Right forelimb (tissue), 1 donor: ENCODE measurements around the gene UBE2H.
"Not testable (repeated sequence)": the region's sequence is repeated elsewhere in the genome, so short reads cannot be mapped to it uniquely, and the experiment has no call there.

Experiments
- DNase-seq: peaks from one replicate; pipeline ENCODE4 v3.0.0-alpha.2; 2018

The UBE2H gene

DNA sequence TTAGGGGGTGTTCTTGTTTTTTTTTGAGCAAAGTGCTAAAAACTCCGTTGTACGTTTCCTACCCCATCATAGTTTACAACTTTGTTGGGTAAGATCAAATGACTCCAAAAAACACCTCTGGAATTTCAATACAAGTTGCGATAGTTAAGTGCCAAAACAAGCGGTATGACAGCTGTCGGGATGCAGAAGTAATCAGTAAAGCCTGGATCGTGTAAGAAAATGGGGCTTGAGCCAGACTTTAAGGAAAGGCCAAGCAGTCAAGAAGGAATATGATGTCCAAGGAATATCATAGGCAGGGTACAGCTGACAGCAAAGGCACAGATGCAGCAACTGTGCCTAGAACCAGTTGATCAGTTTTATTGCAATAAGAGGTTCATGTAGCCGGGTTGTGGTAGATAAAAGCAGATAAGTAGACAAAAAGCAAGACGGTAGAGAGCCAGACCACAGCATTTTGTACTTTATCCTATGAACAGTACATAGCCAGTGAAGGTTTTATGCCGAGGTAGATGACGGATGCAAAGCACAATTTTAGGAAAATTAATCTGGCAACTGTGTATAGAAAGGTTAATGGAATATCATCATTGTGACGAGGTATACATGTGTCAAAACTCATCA lies 45.5 kb downstream of the UBE2H start:
- no peak for DNase-seq

DNA sequence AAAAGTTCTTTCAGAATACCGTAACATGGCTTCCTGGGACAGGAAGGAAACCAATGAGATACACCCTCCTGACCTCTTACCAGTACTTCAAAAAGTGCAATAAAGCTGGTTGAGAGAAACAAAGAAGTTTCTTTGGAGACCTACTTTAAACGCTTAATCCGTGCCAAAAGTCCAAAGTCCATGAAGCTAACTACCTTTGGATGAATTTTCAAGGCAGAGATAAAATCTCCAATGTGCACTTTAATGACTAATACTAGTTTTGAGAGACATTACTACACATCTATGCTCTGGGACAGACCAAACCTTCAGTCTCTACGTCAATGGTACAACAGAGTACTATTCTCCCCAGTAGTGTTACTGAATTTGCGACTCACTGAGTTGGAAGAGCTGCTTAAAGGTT lies 46.1 kb downstream of the UBE2H start:
- no peak for DNase-seq

DNA sequence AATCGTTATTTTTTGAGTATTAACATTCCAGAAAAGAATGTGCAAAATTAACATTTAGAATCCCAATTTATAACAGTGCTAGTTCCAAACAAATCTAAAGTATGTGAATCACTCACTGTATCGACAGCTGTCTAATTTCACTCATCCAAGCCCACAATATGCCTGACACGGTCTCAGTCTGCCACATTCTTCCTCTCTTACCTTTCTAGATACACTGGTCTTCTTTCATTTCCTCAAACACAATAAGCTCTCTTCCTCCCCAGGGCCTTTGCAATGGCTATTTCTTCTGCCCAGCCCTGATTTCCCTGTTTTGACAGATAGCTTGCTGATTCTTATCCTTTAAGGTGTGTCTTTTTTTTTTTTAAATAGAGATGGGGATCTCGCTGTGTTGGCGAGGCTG lies 48.8 kb downstream of the UBE2H start:
- DNase-seq = no peak

DNA sequence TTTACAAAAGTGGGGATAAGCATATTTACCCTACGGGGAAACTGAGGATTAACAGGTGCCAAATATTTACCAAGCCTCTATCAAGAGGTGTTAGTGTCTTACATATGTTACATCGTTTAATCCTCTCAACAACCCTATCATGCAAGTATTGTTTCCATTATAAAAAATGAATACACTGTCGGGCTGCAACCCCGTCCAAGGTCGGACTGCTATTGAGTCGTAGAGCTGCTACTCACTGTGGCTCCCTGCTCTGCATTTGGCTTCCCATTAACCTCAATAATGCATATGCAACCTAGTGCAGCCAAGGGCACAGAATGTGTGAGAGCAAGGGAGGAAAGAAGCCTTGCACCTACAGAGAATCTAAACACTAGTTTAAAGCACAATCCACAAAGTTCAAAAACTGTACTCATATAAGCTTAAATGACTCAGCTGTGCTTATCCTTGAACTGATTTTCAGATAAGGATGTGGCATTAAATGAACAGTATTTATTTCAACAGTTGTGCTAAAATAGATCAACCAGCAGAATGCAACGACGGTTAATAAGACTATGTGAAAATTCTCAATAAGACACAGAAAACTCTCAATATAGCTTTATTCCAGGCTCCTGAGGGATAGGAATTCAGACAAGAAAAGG lies 49.9 kb downstream of the UBE2H start:
- no peak for DNase-seq

- DNase-seq = no peak
Measured at GRCh38 chr7:129898502-129899160, 54.1 kb downstream of the UBE2H start.

DNA sequence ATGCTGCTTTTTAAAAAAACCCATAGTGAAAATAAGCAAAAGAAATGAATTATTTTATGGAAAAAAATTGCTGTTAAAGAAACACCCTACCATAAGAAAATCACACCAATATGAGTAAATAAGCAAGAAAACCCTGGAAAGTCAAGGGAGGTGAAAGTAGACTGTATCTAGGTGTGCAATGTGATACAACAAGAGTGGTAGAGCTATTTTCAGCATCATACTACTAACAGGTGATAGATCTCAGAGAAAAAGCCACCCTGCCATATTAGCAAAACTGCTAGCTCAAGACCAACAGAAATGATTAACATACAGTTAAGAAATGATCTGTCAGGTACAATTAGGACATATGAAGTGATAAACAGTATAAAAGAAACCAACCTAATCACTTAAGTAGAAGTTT lies 54.8 kb downstream of the UBE2H start:
- DNase-seq = no peak

DNA sequence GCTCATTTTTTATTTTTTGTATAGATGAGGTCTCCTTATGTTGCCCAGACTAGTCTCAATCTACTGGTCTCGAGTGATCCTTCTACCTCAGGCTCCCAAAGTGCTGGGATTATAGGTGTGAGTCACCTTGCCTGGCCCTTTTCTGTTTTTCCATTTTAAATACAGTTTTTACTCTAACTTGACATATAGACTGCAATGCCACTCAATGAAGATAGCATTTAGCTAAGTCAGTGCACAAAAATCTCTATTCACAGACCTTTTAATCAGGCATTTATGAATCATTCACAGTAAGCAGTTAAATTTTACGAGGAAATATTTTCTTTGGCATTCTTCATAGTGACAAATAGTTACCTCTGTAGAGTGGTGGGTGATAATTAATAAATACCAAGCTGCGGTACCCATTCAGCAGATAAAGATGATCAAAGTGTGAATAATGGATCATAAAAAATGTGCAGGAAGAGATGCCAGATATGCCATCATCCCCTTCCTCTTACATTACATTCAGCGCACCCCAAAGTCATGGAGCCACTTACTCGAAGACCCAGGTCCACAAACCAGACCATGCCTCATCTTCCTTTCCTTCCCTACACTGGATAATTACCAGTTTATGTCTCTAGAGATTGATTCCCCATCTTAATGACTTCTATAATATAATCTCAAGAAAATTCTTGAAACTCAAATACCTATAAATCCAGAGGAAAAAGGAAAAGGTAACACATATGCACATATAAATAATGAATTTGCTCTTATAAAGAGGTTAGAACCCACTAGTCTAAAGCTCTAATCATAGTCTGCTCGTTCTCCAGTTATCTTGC lies 56.0 kb downstream of the UBE2H start:
- DNase-seq = no peak

- DNase-seq = not testable (repeated sequence)
Measured at GRCh38 chr7:129894184-129894583, 58.6 kb downstream of the UBE2H start.

- no peak for DNase-seq
Measured at GRCh38 chr7:129890090-129890489, 62.7 kb downstream of the UBE2H start.

- DNase-seq = no peak
Measured at GRCh38 chr7:129889133-129889844, 63.5 kb downstream of the UBE2H start.

GRCh38 chr7:129887865-129888264 lies 64.9 kb downstream of the UBE2H start:
- no peak for DNase-seq

GRCh38 chr7:129886818-129887186 lies 66.0 kb downstream of the UBE2H start:
- no peak for DNase-seq

GRCh38 chr7:129886167-129886817 lies 66.5 kb downstream of the UBE2H start:
- no peak for DNase-seq

DNA sequence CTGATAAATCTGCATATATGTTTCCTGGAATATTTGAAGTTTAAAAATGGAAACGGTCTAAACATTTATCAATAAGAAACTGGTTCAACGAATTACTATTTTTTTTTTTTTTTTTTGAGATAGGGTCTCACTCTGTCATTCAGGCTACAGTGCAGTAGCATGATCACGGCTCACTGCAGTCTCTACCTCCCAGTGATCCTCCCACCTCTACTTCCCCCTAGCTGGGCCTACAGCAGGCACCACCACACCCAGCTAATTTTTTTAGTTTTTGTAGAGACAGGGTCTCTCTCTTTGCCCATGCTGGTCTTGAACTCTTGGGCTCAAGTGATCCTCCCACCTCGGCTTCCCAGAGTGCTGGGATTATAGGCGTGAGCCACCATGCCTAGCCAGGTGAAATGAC lies 68.3 kb downstream of the UBE2H start:
- DNase-seq = no peak

GRCh38 chr7:129883151-129883550 lies 69.6 kb downstream of the UBE2H start:
- no peak for DNase-seq

DNA sequence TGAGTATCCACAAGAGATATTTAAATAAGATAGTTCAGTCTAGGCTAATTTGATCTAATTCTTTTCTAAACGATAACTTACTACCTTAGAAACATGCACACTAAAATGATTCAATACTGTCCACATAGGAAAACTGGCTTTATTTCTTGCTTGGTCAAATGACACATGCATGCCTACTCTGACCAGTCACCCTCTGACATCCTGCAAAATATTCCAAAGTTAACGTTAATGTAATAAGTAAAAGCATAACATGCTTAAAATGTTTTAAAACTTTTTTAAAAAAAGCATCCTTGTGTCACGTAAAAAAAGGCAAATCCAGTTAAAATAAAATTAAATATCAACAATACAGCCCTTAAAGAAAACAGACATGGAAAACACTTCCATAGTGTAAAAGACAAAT lies 70.2 kb downstream of the UBE2H start:
- no peak for DNase-seq

- no peak for DNase-seq
Measured at GRCh38 chr7:129877146-129877792, 75.5 kb downstream of the UBE2H start.

GRCh38 chr7:129875745-129876411 lies 76.9 kb downstream of the UBE2H start:
- no peak for DNase-seq

DNA sequence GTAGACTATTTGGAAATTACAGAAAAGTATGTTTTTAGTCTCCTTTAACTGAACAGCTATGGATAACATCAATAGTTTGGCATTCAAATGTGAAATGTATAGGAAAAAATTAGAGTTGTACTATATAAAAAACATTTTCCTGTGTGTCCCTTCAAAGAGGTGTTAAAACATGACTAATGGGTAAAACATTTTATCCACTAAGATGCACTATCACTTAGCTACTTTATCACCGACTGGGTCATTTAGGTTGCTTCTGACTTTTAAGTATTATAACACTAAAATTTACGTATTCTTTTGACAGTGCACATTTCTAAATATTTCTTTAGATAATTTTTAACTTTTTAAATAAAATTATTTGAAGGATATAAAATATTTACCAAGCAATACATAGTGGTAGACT lies 77.6 kb downstream of the UBE2H start:
- DNase-seq = no peak

DNA sequence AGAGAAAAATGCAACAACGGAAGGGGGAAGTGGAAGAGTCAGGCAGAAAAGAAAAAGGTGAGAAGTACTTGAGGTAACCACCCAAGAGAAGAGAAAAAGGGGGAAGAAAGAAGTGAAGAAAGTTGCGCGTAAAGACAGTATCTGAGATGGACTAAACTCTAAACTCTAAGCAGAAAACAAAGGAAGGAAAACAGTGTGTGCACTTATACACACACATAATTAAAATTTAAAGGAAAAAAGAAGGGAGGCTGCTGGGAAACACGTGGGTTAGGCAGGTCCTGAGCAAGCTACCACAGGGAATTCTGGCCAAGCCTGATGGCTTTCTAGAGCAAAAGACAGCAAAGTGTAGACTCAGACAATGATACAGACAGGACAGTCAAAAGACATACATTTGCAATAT lies 78.0 kb downstream of the UBE2H start:
- no peak for DNase-seq

- DNase-seq = no peak
Measured at GRCh38 chr7:129872054-129872453, 80.7 kb downstream of the UBE2H start.
